Upper lobe of right lung (tissue), 1 donor: ENCODE data around the gene MYBL2. TPM values are rescaled to one million over a fixed set of nuclear protein-coding genes. Genes with fewer than 3 reads are reported as not detected.

Experiments
- ATAC-seq: fragments of 200-7000 bp; cut with Tn5 transposase; one replicate; pipeline ENCODE4 v1.9.1; 2020; ENCODE audit warnings: mild to moderate bottlenecking, moderate library complexity
- DNase-seq: peaks from one replicate; pipeline ENCODE4 v3.0.0-alpha.2; 2020
- H3K27ac ChIP-seq: fragments of 200-600 bp; one replicate; pipeline ENCODE4 v1.8.0; 2022
- H3K27me3 ChIP-seq: fragments of 200-600 bp; one replicate; pipeline ENCODE4 v1.8.0; 2022; ENCODE audit warnings: mild to moderate bottlenecking
- H3K36me3 ChIP-seq: fragments of 200-600 bp; one replicate; pipeline ENCODE4 v1.8.0; 2022
- H3K4me1 ChIP-seq: fragments of 200-600 bp; one replicate; pipeline ENCODE4 v1.8.0; 2022
- H3K4me3 ChIP-seq: fragments of 200-600 bp; one replicate; pipeline ENCODE4 v1.8.0; 2022; ENCODE audit warnings: mild to moderate bottlenecking
- H3K9me3 ChIP-seq: fragments of 200-600 bp; one replicate; pipeline ENCODE4 v1.8.0; 2022
- CTCF ChIP-seq: fragments of 200-600 bp; IDR thresholded peaks from one replicate; pipeline ENCODE4 v1.8.0; 2022; ENCODE audit warnings: antibody characterized with exemption
- intact Hi-C: fragments of 100-400 bp; cut with DNase I; formaldehyde crosslinking; loops from one replicate; pipeline ENCODE4 v1.11.0; 2022
- total RNA-seq: library from RNA; stranded (reverse); fragmentation: NEBNext Ultra II Directional; extraction: Animal tissue kit (Norgen Biotek cat#: 25700); gene quantifications from one replicate; pipeline ENCODE4 v1.2.1, GENCODE V29; 2021
- donor health status: DM: no; HTN: yes; CAD: no; lungs with severe emphysema.

The MYBL2 gene
- total RNA-seq, 1 donor from 2014 or later = 1.0 TPM

GRCh38 chr20:43700627-43701026, 33.7 kb downstream of the MYBL2 start:
- no peak for DNase-seq
- ATAC-seq = no peak
- no peaks in the 10 kb centered on the region for H3K4me1 ChIP-seq
- no peaks in the 10 kb centered on the region for H3K9me3 ChIP-seq
- H3K4me3 ChIP-seq = no peak overlapping the region
- no peaks in the 10 kb centered on the region for H3K36me3 ChIP-seq
- no peak for TF ChIP-seq CTCF
- H3K27me3 ChIP-seq = no peaks in the 10 kb centered on the region
- no peak overlapping the region for H3K27ac ChIP-seq
- intact Hi-C loops = no loop called here

DNA sequence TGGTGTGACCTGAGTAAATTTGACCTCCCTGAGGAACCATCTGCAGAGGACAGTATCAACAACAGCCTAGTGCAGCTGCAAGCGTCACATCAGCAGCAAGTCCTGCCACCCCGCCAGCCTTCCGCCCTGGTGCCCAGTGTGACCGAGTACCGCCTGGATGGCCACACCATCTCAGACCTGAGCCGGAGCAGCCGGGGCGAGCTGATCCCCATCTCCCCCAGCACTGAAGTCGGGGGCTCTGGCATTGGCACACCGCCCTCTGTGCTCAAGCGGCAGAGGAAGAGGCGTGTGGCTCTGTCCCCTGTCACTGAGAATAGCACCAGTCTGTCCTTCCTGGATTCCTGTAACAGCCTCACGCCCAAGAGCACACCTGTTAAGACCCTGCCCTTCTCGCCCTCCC, 35.6 kb downstream of the MYBL2 start:
- no peak overlapping the region for H3K27ac ChIP-seq
- TF ChIP-seq CTCF = no peak
- ATAC-seq (no peak), DNase-seq (no peak)
- H3K4me1 ChIP-seq = no peaks in the 10 kb centered on the region
- intact Hi-C loops = no loop called here
- no peaks in the 10 kb centered on the region for H3K27me3 ChIP-seq
- H3K36me3 ChIP-seq = no peaks in the 10 kb centered on the region
- H3K9me3 ChIP-seq = no peaks in the 10 kb centered on the region
- H3K4me3 ChIP-seq = no peak overlapping the region

- H3K27ac ChIP-seq = no peak overlapping the region
- intact Hi-C loops = no loop called here
These were observed 43.6 kb downstream of the MYBL2 start for GRCh38 chr20:43710370-43711044.

DNA sequence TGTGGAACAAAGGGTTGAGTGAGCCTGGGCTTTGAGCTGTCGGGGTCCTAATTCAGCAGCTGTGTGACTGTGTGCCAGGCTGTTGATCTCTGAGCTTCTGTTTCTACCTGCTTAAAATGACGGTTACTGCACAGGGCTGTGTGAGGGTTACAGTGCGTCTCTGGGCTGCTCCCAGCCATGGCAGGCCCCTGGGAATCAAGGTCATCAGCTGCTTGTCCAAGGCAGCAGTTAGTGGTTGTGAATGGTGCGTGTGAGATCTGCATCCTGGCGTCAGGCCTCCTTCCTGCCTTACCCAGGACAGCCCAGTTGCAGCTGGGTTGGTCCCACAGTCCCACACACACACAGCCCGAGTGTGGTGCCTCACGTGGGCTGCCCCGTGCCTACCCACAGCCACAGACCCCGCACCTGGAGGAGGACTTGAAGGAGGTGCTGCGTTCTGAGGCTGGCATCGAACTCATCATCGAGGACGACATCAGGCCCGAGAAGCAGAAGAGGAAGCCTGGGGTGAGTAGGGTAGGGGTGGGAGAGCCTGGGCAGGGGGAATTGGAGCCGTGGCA, 44.3 kb downstream of the MYBL2 start:
- no peak for TF ChIP-seq CTCF
- H3K4me1 ChIP-seq = no peaks in the 10 kb centered on the region
- intact Hi-C loops = no loop called here
- H3K9me3 ChIP-seq = no peaks in the 10 kb centered on the region
- H3K27ac ChIP-seq = no peak overlapping the region
- ATAC-seq (peak; percentile 28), DNase-seq (no peak)
- no peaks in the 10 kb centered on the region for H3K27me3 ChIP-seq
- no peaks in the 10 kb centered on the region for H3K36me3 ChIP-seq
- no peak overlapping the region for H3K4me3 ChIP-seq

More at GRCh38 chr20:43710370-43711044, 43.6 kb downstream of the MYBL2 start:
- Histone ChIP-seq H3K27me3 (no peaks in the 10 kb centered on the region), H3K4me1 (no peaks in the 10 kb centered on the region), H3K9me3 (no peaks in the 10 kb centered on the region), H3K4me3 (no peak overlapping the region), H3K36me3 (no peaks in the 10 kb centered on the region)
- no peak for ATAC-seq
- no peak for TF ChIP-seq CTCF
- DNase-seq = no peak

DNA sequence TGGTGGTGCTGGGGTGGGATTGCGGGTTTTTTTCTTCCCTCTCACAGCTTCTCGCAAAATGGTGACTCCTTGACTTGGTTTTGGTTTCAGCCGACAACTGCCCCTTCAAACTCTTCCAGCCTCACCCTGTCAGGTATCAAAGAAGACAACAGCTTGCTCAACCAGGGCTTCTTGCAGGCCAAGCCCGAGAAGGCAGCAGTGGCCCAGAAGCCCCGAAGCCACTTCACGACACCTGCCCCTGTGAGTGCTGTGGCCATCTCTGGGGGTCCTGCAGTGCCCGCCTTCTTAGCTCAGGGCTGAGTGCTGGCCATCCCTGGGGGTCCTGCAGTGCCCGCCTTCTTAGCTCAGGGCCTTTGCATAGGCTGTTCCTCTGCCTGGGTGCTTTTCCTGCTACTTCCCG, 48.1 kb downstream of the MYBL2 start:
- Histone ChIP-seq H3K27me3 (no peaks in the 10 kb centered on the region), H3K9me3 (no peaks in the 10 kb centered on the region)
- intact Hi-C loops = no loop called here

More for the DNA sequence above, 48.1 kb downstream of the MYBL2 start:
- DNase-seq = no peak
- no peak for ATAC-seq
- Histone ChIP-seq H3K4me3 (no peak overlapping the region), H3K27ac (no peak overlapping the region), H3K36me3 (no peaks in the 10 kb centered on the region), H3K4me1 (no peaks in the 10 kb centered on the region)
- TF ChIP-seq CTCF = no peak
